Esophagus muscularis mucosa (tissue), 4 donors: ENCODE data around the gene MATN3. TPM values are rescaled to one million over a fixed set of nuclear protein-coding genes. Genes with fewer than 3 reads are reported as not detected.

Experiments used
- DNase-seq: peaks from one replicate; pipeline ENCODE4 v3.0.0-alpha.2; 2017; ENCODE audit errors: extremely low spot score
- H3K27ac ChIP-seq, 4 donors: fragments of 200-600 bp; sonication (generic); replicated peaks in 1 of 4; 1 replicate in 3 of 4; 2 replicates in 1 of 4; pipeline ENCODE4 v1.5.1; 2016 to 2019; ENCODE audit warnings: mild to moderate bottlenecking in 1 of 4
- H3K27me3 ChIP-seq, 4 donors: fragments of 200-600 bp; sonication (generic); one replicate each; pipeline versions ENCODE4 v1.5.1 to v1.6.0; 2016 to 2019
- H3K36me3 ChIP-seq, 4 donors: fragments of 200-600 bp; sonication (generic); one replicate each; pipeline ENCODE4 v1.5.1; 2016 to 2019
- H3K4me1 ChIP-seq, 4 donors: fragments of 200-600 bp; sonication (generic); one replicate each; pipeline ENCODE4 v1.5.1; 2016 to 2019
- H3K4me3 ChIP-seq, 4 donors: fragments of 200-600 bp; sonication (generic); 1 replicate in 2 of 4; 2 replicates in 2 of 4; pipeline ENCODE4 v1.5.1; 2016 to 2019; ENCODE audit warnings: mild to moderate bottlenecking in 4 of 4, moderate library complexity in 1 of 4
- H3K9me3 ChIP-seq, 4 donors: fragments of 200-600 bp; sonication (generic); 1 replicate in 3 of 4; 2 replicates in 1 of 4; pipeline ENCODE4 v1.5.1; 2016 to 2019
- CTCF ChIP-seq, 3 experiments: fragments of 200-600 bp in 2 of 3; fragments of 450-650 bp in 1 of 3; sonication (generic) in 2 of 3; IDR thresholded peaks; one replicate each; pipeline ENCODE4 v1.5.1; 2017 to 2019; ENCODE audit warnings: antibody characterized with exemption in 3 of 3, mild to moderate bottlenecking in 2 of 3, moderate library complexity in 1 of 3
- EP300 ChIP-seq: sonication (generic); formaldehyde crosslinking; IDR thresholded peaks from one replicate; pipeline ENCODE4 v1.6.1; 2017; ENCODE audit warnings: antibody characterized with exemption
- POLR2A ChIP-seq: fragments of 450-650 bp; IDR thresholded peaks from one replicate; pipeline ENCODE4 v1.6.1; 2017; ENCODE audit warnings: antibody characterized with exemption, moderate library complexity, mild to moderate bottlenecking, low read depth
- POLR2AphosphoS5 ChIP-seq, 2 donors: sonication (generic); formaldehyde crosslinking; IDR thresholded peaks; one replicate each; pipeline ENCODE4 v1.6.1; 2017; ENCODE audit warnings: antibody characterized with exemption in 2 of 2
- WGBS: methylation state at CpG from one replicate; pipeline ENCODE4 v1.1.5; 2018; 5-methylcytosine and 5-hydroxymethylcytosine counted together
- intact Hi-C: fragments of 100-400 bp; cut with DNase I; formaldehyde crosslinking; loops from one replicate; pipeline ENCODE4 v1.15.1; 2023
- total RNA-seq, 4 donors: library from RNA; depleted of rRNA; stranded (reverse); fragments of >200 nt; gene quantifications; one replicate each; pipeline versions ENCODE4 v1.1.0 to v1.2.1, GENCODE V29; 2016

Gene MATN3
- total RNA-seq, 4 donors from 2014 or later = 0.66 to 1.3 (median 0.82) TPM

- Histone ChIP-seq H3K27me3 (no peaks in the 10 kb centered on the region), H3K27ac (no peak overlapping the region), H3K9me3 (no peaks in the 10 kb centered on the region), H3K4me1 (peaks cover 9 to 17% (median 13%) of the 10 kb centered on the region in 4 donors), H3K36me3 (no peaks in the 10 kb centered on the region), H3K4me3 (no peak overlapping the region)
- DNase-seq = no peak
- intact Hi-C loops = no loop called here
- TF ChIP-seq EP300 (no peak), POLR2AphosphoS5 (IDR thresholded peaks at IDR 0.05) (no peak), CTCF (IDR thresholded peaks at IDR 0.05) (no peak), POLR2A (no peak)
Observed at GRCh38 chr2:19993731-19994130, 18.7 kb downstream of the MATN3 start.

GRCh38 chr2:19991895-19992294, 20.6 kb downstream of the MATN3 start:
- peaks cover 15 to 22% (median 20%) of the 10 kb centered on the region in 4 donors for H3K4me1 ChIP-seq
- no peaks in the 10 kb centered on the region for H3K9me3 ChIP-seq
- H3K4me3 ChIP-seq = no peak overlapping the region
- no peak for DNase-seq
- H3K36me3 ChIP-seq = no peaks in the 10 kb centered on the region
- no peaks in the 10 kb centered on the region for H3K27me3 ChIP-seq
- TF ChIP-seq POLR2AphosphoS5 (IDR thresholded peaks at IDR 0.05) (no peak), CTCF (IDR thresholded peaks at IDR 0.05) (no peak), POLR2A (no peak), EP300 (no peak)
- intact Hi-C loops = no loop called here
- 91% methylated on average over 1 of the region's 1 CpG for WGBS
- H3K27ac ChIP-seq = no peak overlapping the region

- intact Hi-C loops = no loop called here
- peak overlapping the region; percentile 66 to 84 (median 74) for H3K27ac ChIP-seq
- no peak for DNase-seq
- no peaks in the 10 kb centered on the region for H3K27me3 ChIP-seq
- peaks cover 15 to 22% (median 20%) of the 10 kb centered on the region in 4 donors for H3K4me1 ChIP-seq
- peaks cover 0 to 3% (median 0%) of the 10 kb centered on the region in 4 donors for H3K36me3 ChIP-seq
- peak overlapping the region; percentile 67 to 84 (median 82) for H3K4me3 ChIP-seq
- no peaks in the 10 kb centered on the region for H3K9me3 ChIP-seq
- TF ChIP-seq EP300 = no peak
- no peak for TF ChIP-seq CTCF (IDR thresholded peaks at IDR 0.05)
- WGBS = 20% methylated on average over 8 of the region's 10 CpGs
Observed at GRCh38 chr2:19990416-19990728, 22.1 kb downstream of the MATN3 start.

- no peaks in the 10 kb centered on the region for H3K9me3 ChIP-seq
- H3K27me3 ChIP-seq = no peaks in the 10 kb centered on the region
- peak within 1 kb of the TSS; percentile 67 to 84 (median 82) for H3K4me3 ChIP-seq
- WGBS = under 1% methylated on average over 39 of the region's 70 CpGs
- peaks cover 15 to 22% (median 20%) of the 10 kb centered on the region in 4 donors for H3K4me1 ChIP-seq
- TF ChIP-seq POLR2A (no peak), CTCF (IDR thresholded peaks at IDR 0.05) (peak in 1 of 3 experiments; percentile 18), EP300 (no peak), POLR2AphosphoS5 (IDR thresholded peaks at IDR 0.05) (peak; percentile 89 to 91)
- intact Hi-C loops = no loop called here
- peaks cover 0 to 5% (median 0%) of the 10 kb centered on the region in 4 donors for H3K36me3 ChIP-seq
- peak within 1 kb of the TSS; percentile 66 to 84 (median 74) for H3K27ac ChIP-seq
- no peak for DNase-seq
Observed at GRCh38 chr2:19989667-19990415, 22.6 kb downstream of the MATN3 start, which contains the start of gene WDR35. TSS of gene WDR35 (minus strand) at chr2:19990105. CDS start at chr2:19990015, 90 bp downstream.

- no peak for DNase-seq
- intact Hi-C loops = no loop called here
- peak overlapping the region; percentile 67 to 84 (median 82) for H3K4me3 ChIP-seq
- peak overlapping the region; percentile 66 to 84 (median 74) for H3K27ac ChIP-seq
- 4% methylated on average over 8 of the region's 8 CpGs for WGBS
- H3K4me1 ChIP-seq = peaks cover 15 to 22% (median 20%) of the 10 kb centered on the region in 4 donors
- H3K9me3 ChIP-seq = no peaks in the 10 kb centered on the region
- H3K36me3 ChIP-seq = peaks cover 0 to 8% (median 0%) of the 10 kb centered on the region in 4 donors
- no peaks in the 10 kb centered on the region for H3K27me3 ChIP-seq
- no peak for TF ChIP-seq EP300
- no peak for TF ChIP-seq POLR2AphosphoS5 (IDR thresholded peaks at IDR 0.05)
- no peak for TF ChIP-seq POLR2A
- TF ChIP-seq CTCF (IDR thresholded peaks at IDR 0.05) = no peak
Observed at GRCh38 chr2:19989342-19989666, 23.2 kb downstream of the MATN3 start.
